HG02943 (cell line): ENCODE data around the gene B4GALT6.

Experiments
- ATAC-seq: cut with Tn5 transposase; IDR thresholded peaks from one replicate; pipeline ENCODE4 v1.9.1; 2021; ENCODE audit warnings: mild to moderate bottlenecking, low read depth, moderate library complexity; ENCODE audit not compliant: unreplicated experiment

The B4GALT6 gene

GRCh38 chr18:31598021-31598805 lies 86.2 kb downstream of the B4GALT6 start:
- ATAC-seq: no peak

- ATAC-seq: no peak
Observed at GRCh38 chr18:31596081-31596872, 88.1 kb downstream of the B4GALT6 start.

GRCh38 chr18:31595121-31595771 lies 89.1 kb downstream of the B4GALT6 start:
- ATAC-seq: no peak

GRCh38 chr18:31592506-31593157 lies 91.7 kb downstream of the B4GALT6 start:
- ATAC-seq: no peak

GRCh38 chr18:31591628-31592027 lies 92.8 kb downstream of the B4GALT6 start, which contains the start of gene TTR:
Gene TTR, plus strand, starts transcription at chr18:31591877. Its CDS starts 26 bp downstream, at chr18:31591903.
- no peak for ATAC-seq

GRCh38 chr18:31591113-31591512 lies 93.3 kb downstream of the B4GALT6 start:
- no peak for ATAC-seq

- ATAC-seq: no peak
Observed at GRCh38 chr18:31590570-31590969, 93.8 kb downstream of the B4GALT6 start.

GRCh38 chr18:31587529-31587928 lies 96.9 kb downstream of the B4GALT6 start:
- ATAC-seq: no peak

- no peak for ATAC-seq
Observed at GRCh38 chr18:31586616-31587015, 97.8 kb downstream of the B4GALT6 start.

GRCh38 chr18:31585991-31586390 lies 98.4 kb downstream of the B4GALT6 start:
- no peak for ATAC-seq

GRCh38 chr18:31583185-31583854 lies 101.1 kb downstream of the B4GALT6 start:
- no peak for ATAC-seq

- ATAC-seq: no peak
Observed at GRCh38 chr18:31581498-31582197, 102.7 kb downstream of the B4GALT6 start.

GRCh38 chr18:31579375-31579774 lies 105.0 kb downstream of the B4GALT6 start:
- no peak for ATAC-seq

- no peak for ATAC-seq
Observed at GRCh38 chr18:31578126-31578525, 106.3 kb downstream of the B4GALT6 start.

GRCh38 chr18:31577195-31577594 lies 107.2 kb downstream of the B4GALT6 start:
- no peak for ATAC-seq

- peak; percentile 59 for ATAC-seq
Observed at GRCh38 chr18:31576670-31577069, 107.7 kb downstream of the B4GALT6 start.

GRCh38 chr18:31575515-31576257 lies 108.7 kb downstream of the B4GALT6 start:
- ATAC-seq: no peak

GRCh38 chr18:31574359-31574758 lies 110.0 kb downstream of the B4GALT6 start:
- no peak for ATAC-seq
